Stimulated activated CD8-positive, alpha-beta memory T cell treated with anti-CD3 and anti-CD28 coated beads, Interleukin-12 subunit alpha, Interleukin-12 subunit beta, amount 100 ng/mL, for 4 hours (primary cell): ENCODE data around the gene ME3.
A peak's percentile ranks its signal among the peaks of the same experiment; 100 is the strongest.

Source experiments
- DNase-seq: peaks from one replicate; pipeline ENCODE4 v3.0.0-alpha.2; 2020; ENCODE audit warnings: low read depth

The ME3 gene

DNA sequence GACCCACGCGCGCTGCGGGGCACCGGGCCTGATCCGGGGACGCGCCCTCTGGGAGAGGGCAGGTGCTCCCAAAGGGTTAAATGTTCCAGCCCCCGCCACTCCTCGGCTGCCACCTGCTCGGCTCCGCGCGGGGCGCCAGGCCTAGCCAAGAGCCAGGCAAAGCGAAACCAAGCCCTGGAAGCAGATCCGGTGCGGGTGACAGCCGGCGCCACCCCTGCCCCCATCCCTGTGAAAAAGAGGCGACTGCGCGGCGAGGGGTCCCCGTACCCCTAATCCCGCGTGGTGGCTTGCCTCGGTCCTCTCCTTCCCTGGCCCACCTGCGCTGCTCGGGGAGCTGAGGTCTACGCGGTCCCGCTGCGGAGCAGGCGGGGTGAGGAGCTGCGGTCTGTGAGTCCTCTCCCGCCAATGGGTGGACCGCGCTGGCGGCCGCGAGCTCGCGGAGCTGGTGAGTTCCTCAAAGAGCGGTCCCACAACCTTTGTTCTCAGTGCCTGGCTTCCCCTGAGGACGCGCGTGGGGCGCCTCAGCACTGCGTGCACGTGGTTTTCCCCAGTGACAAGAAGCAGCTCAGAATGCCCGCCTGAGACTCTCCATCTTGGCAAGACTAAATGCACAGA lies at the start of gene ME3:
TSS of gene ME3 (minus strand) at position 610 of the 615 bp plus-strand sequence.
- DNase-seq = peak; percentile 6

DNA sequence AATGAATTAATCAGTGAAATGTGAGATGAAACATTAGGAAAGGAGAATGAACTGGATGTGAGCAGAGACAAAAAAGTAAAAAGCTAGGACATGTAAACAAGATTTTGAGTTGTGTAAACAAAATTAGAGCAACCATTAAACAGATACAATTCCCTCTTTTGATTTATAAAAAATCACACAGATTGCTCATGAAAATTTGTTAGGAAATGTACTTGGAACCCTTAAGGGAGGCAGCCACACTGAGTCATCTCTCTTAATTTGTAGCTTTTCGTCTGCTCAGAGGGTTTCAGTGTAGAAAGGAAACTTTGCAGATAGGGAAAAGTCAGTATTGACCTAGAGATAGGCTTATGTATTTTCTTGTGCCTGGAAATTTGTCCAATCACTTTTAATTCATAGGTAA lies 49.6 kb upstream of the ME3 start:
- DNase-seq = no peak

DNA sequence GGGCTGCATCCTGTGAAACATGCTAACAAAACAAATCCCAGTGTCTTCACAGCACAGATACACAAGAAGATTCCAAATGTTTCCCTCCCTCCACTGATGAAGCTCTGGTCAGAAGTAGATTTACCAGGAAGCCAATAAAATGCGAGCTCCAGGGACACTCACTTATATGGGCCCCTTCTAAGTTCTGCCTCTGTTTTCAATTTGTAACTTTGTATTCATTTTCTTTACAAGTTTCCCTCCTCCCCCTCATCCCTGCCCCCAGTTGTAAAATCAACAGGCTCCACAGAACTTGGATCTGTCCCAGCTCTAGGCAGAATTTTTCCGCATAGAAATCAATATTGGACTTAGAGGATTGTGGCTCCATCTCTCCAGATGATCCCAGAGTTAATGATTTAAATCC lies 48.1 kb upstream of the ME3 start:
- no peak for DNase-seq

DNA sequence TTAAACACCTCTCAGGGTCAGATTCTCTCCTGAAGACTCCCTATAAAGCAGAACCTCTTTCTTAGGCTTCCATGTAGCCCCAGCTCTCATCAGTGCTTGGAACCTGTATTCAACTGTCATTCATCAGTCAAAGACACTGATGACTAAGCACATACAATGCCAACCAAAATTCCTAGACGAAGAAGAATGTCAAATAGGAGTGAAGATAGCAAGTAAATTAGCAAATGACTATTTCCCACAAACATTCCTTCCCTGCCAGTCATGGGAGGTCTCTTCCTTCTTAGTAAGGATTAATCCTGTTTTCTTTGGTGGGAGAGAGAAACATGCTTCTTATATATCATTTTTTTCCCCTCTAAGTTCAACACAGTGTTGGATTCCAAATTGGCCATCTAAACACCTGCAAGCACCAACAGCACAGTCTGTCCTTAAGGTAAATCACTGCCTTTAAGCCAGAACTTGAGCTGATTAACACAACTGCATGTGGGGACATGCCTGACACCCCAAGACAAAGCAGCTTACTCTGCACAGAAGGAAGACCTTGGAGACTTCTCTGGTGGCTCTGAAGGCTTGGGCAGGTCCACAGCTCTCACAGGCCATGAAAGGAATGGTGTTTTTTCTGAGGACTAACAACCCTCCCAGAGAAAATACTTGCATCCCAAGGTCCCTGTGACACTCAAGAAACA lies 47.5 kb upstream of the ME3 start:
- DNase-seq = no peak

DNA sequence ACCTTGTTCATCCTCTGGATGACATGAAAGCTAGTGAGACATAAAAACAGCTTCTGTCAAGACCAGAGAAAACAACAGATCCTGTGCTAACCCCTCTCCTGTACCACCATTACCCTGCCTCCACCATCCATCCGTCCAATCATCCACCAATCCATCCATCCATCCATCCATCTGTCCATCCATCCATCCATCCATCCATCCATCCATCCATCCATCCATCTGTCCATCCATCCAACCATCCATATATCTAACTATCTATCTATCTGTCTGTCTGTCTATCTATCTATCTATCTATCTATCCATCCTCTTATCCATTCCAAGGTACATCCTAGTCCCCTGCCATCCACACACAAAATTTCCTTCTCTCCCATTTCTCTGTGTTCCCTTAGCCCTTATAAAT lies 46.6 kb upstream of the ME3 start:
- no peak for DNase-seq

DNA sequence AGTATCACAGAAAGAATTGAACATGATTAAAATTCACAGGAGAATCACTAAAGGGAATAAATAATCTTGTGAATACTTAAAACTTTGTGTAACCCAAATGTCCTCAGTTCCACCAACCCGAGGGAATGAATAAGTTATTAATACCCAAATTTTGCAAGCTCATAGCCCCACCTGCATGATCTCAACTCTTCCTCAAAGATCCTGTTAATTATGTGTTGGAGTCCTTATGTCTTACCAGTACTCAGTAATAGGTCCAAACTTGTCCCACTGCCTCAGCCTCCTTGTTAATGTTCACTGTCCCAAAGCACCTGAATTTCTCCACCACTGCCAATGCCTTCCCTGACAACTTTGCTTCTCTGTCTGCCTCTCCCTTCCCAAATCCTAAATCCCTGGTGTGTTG lies 46.1 kb upstream of the ME3 start:
- DNase-seq = no peak

DNA sequence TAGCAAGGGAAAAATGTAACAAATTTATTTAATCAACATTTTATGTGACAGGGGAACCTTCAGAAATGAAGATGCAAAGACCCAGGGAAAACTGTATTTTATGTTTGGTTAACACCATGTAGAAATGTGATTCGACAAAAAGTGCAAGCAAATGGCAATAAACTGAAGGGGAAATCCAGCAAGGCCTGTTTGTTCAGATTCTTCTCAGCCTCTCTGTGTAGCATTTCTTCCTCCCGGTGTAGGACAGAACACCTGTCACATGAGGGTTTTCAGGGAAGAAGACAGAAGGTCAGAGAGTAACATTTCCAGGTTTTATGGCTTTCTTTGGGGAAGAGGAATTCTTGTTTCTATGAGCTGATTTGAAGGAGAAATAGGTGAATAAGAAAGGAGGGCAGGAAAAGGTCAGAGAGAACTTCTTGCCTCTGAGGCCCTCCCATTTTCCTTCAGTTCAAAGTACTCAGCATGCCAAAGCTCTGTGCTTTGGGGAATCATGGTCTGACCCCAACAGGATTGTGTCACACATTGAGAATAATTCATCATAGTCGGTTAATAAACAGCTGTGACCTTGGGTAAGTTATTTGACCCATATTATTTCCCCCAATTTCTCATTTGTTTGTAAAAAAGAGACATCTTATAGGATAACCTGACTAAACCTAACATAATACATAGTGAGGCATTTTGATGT lies 45.5 kb upstream of the ME3 start:
- DNase-seq = no peak

DNA sequence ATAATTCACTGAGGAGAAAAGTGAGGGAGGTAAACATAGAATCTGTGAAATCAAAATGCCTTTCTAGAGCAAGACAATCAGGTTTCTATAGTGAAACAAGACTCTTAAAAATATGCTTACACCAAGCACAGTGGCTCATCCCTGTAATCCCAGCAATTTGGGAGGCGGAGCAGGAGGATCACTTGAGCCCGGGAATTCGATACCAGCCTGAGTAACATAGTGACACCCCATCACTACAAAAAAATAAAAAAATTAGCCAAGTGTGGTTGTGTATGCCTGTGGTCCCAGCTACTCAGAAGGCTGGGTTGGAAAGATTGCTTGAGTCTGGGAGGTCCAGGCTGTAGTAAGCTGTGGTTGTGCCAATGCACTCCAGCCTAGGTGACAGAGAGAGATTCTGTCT lies 43.2 kb upstream of the ME3 start:
- DNase-seq = no peak

DNA sequence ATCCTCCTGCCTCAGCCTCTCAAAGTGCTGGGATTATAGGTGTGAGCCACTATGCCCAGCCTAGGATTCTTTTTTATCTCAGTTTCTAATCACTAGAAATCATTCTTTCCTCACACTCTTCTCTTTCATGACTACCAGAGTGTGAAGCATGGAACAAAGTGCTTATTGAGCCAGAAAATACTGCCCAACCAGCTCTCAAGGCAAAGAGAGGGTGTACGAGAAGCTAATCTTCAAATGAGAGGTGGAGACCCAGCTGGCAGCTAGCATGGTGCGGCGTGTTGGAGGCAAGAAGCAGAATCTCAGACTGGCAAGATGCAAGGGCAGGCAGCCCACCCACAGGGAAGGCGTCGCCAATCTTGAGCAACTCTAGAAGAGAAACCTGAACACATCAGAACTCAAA lies 41.1 kb upstream of the ME3 start:
- no peak for DNase-seq

DNA sequence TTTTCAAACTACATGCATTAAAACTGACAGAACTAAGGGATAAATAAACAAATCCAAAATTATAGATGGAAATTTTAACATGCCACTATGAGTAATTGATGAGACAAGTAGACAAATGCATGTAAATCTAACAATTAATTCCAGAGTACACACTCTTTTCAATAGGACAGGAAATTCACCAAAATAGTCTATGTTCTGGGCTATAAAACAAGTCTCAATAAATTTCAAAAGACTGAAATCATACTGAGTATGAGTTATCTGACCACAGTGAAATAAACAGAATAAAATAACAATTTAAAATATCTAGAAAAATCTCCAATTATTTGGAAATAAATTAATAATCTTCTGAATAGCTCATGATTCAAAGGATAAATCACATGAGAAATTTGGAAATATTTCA lies 38.5 kb upstream of the ME3 start:
- no peak for DNase-seq

DNA sequence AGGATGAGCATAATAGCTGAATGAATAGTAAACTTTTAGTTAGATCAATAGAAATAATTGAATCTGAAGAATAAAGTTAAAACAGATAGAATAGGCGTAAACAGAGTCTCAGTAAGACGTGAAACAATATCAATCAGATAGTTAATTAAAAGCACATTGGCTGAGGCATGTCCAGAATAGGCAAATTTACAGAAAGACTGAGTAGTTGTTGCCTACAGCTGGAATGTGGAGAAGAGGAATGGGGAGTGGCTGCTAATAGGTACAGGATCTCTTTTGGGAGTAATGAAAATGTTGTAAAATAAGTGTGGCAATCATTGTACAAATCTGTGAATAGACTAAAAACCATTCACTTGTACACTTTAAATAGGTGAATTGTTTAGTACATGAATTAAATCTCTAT lies 36.3 kb upstream of the ME3 start:
- DNase-seq = no peak

DNA sequence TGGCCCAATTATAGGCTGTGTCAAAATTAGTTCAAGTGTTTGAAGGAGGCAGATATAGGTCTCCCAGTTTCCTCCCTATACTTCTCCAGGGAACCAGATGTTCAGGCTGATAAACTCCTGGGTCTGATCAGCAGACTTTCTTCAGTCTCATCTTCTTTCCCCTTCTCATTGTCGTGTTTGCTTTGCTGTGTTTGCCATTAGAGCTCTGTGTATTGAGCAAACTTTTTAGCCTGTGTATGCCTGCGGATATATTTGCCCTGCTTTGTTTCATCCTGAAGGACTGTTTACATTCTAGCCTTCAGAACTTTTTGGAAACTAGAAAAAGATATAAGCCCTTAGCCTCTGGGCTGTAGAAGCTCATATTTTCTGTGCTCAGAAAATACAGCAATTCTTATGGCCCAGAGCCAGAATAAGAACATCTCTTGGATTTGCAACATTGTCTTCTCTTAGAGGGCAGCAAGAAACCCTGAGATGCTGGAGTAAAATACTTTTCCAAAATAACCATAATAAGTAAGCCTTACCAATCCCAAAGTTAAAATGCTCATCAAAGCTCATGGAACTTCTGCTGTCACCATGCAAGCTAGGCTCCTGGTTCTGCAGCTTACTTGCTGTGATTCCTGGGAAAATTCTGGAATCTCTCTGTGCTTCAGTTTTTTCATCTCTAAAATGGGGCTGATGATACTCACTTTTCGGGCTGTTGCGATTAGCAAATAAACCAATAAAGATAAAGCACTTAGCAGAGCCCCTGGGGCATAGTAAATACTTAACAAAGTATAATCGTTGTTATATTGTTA lies 34.1 kb upstream of the ME3 start:
- DNase-seq = no peak

DNA sequence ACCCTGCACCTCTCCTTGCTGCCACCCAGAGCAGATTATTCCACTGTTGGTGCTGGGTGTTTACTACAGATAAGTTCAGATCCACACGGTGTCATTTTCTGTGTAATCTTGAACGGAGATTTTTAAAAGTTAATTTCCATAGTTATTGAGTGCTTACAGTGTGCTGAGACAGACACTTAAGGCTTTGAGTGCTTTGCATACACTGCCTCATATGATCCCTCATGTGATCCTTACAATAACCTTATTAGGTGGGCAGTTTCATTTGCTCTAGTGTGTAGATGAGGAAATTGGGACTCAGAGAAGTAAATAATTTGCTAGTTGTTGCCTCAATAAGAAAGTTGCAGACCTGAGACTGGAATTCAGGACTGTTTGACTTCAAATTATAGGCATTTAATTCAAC lies 32.3 kb upstream of the ME3 start:
- no peak for DNase-seq

DNA sequence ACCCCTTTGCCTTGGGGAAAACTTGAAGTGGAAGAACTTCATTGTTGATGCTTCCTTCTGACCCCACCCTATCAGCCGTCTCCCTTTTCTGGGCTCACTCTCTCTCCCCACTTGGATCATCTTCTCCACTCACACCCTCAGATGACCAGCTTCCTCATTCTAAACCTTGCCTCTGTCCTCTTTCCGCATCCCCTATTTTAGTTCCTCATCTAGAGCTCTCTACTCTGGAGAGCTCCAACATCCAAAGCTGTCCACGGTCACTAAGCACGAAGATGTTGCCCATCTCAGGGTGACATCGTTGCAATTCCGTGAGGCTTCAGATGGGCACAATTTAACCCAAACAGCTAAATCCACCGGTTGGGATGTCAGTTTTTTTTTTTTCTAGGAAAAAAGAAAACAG lies 31.6 kb upstream of the ME3 start:
- no peak for DNase-seq

DNA sequence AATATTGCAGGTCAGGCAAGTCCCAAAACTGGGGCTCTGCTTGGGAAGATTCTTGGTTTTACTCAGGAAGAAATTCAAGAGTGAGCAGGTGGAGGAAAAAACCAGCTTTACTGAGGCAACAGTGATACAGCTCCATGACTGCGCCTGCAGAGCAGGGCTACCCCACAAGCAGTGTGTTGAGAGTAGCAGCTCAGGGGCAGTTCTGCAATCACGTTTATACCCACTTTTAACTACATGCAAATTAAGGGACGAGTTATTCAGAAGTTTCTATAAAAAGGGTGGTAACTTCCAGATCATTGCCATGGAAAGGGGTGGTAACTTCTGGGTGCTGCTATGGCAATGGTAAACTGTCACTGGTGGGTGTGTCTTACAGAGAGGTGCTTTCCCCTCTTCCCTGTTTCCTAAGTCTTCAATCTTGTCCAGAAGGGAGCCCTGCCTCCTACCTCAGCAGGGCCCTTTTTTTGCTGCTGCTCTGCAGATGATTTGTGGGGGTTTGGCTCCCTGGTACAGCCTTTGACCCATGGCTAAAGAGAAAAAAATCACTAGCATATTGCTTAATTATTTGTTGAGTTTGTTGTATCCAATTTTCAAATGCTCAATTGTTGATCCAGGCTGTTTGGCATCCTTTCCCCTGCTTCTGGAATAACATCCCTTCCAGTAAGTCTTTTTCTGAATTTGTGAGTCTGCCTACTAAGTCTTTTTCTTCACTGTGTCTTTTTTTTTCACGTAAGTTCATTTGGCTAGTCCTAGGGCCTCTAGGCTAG lies 30.0 kb upstream of the ME3 start:
- DNase-seq = no peak

DNA sequence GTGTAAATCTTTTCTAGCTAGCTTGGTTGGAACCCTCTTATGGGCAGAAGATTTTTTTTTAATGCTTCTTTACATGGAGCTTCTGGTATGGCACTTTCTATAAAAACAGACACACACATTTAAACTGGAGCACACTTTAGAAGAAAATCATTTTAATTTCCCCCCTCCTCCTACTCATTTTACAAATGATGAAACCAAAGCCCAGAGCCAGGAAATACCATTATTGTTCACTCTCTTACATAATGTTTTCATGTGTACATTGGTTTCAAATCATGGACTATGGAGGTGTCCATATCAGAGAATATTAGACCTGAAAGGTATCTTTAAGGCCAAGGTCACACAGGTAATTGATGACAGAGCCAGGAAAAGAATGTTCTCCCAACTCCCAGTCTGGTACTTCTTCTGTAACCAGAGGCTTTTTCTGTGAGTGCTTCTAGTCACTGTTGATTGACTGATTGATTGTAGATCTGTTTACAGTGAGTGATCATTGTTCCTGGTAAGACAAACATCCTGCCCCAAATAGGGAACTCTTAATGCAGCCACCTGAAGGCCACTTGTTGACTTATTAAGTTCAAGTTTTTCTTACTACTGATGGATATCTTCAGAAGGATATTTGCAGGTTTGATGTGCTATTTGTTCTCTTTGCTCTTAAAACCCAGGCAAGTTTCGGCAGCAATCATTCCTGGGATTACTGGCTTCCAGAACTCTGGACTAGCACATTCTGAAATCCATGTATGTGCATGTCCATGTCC lies 26.8 kb upstream of the ME3 start:
- DNase-seq = no peak

DNA sequence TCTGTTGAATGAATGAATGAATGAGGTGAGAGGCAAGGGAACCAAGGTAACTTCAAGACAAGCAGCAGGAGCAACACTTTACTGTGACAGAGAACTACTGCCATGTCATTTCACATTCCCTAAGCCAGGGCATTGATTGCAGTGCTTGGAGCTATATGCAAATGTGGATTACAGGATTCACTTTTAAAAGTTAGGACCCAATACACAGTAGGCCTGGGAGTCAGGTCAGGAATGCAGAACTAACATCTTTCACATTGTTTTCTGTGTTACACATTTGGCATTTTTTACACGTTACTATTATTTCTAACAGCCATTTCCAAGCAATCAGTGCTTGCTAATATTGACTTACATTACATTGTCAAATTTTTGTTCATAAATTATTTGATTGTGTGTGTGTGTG lies 26.2 kb upstream of the ME3 start:
- DNase-seq = no peak

DNA sequence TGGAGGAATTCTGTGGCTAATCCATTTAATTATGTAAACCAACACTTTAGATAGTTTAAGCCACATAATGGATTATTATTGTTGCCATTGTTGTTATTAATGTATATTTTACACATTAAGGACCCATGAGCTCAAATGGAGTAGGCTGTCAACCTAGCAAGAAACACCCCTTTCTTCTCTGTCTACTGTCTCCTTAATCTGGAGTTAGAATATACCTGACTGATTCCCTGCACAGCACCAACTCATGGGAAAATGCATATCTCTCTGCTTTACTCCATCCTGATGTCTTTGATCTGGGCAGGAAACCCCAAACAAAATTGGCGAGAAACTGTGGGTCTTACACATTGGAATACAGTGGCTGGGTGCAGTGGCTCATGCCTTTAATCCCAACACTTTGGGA lies 24.0 kb upstream of the ME3 start:
- no peak for DNase-seq

DNA sequence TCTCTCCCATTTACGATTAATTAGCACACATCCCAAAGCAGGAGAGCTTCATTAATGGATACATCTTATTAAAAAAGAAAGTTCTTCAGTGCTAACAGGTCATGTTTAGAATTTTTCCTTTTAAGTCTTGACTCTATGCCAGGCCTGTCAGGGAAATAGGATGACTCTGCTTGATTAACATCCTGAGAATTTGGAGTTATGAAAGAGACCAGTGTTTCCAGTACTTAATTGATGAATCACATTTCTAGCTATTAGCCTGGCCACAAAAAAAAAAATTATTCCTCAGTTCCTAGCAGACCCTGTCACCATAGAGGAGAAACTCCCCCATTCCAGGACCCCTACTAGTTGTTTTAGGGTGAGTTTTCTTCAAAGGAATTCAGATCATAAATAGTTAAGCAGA lies 23.6 kb upstream of the ME3 start:
- no peak for DNase-seq

DNA sequence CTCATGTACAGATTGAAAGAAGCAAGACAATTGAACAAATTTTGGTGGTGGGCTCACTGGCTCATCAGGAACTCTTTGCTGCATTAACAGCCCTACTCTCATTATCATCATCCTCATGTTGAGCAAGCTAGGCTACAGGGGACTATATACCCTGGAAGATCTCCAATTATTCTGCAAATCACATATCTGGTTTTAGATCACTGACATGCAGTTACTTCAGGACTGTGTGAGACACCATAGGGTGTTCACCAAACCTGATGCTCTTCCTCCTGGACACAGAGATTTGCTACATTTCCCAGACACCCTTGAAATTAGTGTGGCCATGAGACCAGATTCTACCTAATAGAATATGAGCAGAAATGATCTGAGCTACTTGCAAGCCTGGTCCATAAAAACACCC lies 23.0 kb upstream of the ME3 start:
- no peak for DNase-seq

DNA sequence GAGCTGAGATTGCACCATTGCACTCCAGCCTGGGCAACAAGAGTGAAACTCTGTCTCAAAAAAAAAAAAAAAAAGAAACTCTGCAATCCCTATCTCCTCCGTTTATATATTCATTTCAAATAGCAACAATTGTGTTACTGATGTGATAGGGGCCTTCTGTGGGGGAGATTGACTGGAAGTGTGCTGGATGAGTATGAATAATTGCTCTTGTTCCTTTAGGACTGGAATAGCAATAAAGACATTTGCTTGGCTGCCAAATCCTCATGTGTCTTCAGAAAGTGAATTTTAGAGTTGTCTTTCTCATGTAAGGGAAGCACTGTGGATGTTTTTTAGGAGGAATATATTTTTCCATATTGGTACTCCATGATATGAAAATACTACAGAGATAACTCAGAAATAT lies 21.1 kb upstream of the ME3 start:
- DNase-seq = no peak
